ENCODE data around the gene TGM4.

TGM4 gene

GRCh38 chr3:44913868-44914468 is 39.6 kb downstream of the TGM4 start:
- DNase-seq (ENCODE audit: low read depth), result peak; percentile 77

GRCh38 chr3:44914936-44915335 is 40.5 kb downstream of the TGM4 start:
- H3K4me3 ChIP-seq (ENCODE audit: low read depth, low read length), result no peak overlapping the region
- peak; percentile 44 for DNase-seq (ENCODE audit: low read depth)
- peak; percentile 63 for TF ChIP-seq CTCF (conservative IDR thresholded peaks at IDR 0.05; ENCODE audit: low read depth, low read length)

More at GRCh38 chr3:44913868-44914468, 39.6 kb downstream of the TGM4 start:
- TF ChIP-seq CTCF (conservative IDR thresholded peaks at IDR 0.05; ENCODE audit: low read depth, low read length), result peak; percentile 90
- no peak overlapping the region for H3K4me3 ChIP-seq (ENCODE audit: low read depth, low read length)

- peak; percentile 53 for DNase-seq (ENCODE audit: low read depth)
Observed at GRCh38 chr3:44915702-44916438, 41.5 kb downstream of the TGM4 start.

DNA sequence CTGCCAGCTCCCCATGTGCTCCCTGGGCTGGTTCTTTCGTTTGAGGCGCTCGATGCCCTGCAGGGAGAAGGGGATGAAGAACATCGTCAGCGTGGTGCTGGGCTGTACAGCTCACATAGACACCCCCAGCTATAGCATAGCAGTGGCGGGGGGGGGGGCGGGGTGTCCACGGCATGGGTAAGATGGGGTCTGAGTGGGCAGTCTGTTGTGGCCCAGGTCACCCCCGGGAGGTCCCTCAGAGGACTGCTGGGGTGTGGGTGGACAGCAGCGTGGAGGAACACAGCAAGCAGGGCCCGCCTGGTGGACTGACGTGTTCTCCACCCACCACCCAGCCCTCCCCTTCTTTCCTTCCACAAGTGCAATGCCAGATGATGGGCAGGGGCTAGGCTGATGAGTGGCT is 43.7 kb downstream of the TGM4 start:
- TF ChIP-seq CTCF (conservative IDR thresholded peaks at IDR 0.05; ENCODE audit: low read depth, low read length), result no peak
- no peak overlapping the region for H3K4me3 ChIP-seq (ENCODE audit: low read depth, low read length)
- DNase-seq (ENCODE audit: low read depth), result no peak

More at GRCh38 chr3:44915702-44916438, 41.5 kb downstream of the TGM4 start:
- TF ChIP-seq CTCF (conservative IDR thresholded peaks at IDR 0.05; ENCODE audit: low read depth, low read length), result peak; percentile 37
- H3K4me3 ChIP-seq (ENCODE audit: low read depth, low read length), result no peak overlapping the region

DNA sequence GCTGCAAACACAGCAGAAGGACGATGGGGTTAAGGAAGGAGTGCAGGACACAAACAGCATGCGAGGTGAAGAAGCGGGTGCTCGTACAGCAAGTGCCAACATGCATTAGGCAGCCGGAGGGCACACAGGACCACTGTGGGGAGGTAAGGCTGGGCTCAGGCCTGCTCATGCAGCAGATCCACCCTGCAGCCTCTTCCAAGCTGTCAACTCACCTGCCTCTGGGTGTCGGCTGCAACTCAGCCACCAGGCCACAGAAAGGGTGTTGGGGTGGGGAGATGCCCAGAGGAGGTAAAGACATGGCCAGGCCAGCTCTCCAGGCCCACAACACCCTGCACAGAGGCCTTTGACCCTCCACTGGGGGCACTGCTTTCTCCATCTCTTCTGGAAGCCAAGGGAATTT is 44.2 kb downstream of the TGM4 start:
- TF ChIP-seq CTCF (conservative IDR thresholded peaks at IDR 0.05; ENCODE audit: low read depth, low read length), result no peak
- DNase-seq (ENCODE audit: low read depth), result no peak
- no peak overlapping the region for H3K4me3 ChIP-seq (ENCODE audit: low read depth, low read length)

- TF ChIP-seq CTCF (conservative IDR thresholded peaks at IDR 0.05; ENCODE audit: low read depth, low read length), result no peak
- no peak for DNase-seq (ENCODE audit: low read depth)
Observed at GRCh38 chr3:44920081-44920480, 45.7 kb downstream of the TGM4 start.

More at GRCh38 chr3:44920081-44920480, 45.7 kb downstream of the TGM4 start:
- no peak overlapping the region for H3K4me3 ChIP-seq (ENCODE audit: low read depth, low read length)

All from choroid plexus epithelial cell (primary cell).